ENCODE results near the gene ATP1B1.

Gene ATP1B1

DNA sequence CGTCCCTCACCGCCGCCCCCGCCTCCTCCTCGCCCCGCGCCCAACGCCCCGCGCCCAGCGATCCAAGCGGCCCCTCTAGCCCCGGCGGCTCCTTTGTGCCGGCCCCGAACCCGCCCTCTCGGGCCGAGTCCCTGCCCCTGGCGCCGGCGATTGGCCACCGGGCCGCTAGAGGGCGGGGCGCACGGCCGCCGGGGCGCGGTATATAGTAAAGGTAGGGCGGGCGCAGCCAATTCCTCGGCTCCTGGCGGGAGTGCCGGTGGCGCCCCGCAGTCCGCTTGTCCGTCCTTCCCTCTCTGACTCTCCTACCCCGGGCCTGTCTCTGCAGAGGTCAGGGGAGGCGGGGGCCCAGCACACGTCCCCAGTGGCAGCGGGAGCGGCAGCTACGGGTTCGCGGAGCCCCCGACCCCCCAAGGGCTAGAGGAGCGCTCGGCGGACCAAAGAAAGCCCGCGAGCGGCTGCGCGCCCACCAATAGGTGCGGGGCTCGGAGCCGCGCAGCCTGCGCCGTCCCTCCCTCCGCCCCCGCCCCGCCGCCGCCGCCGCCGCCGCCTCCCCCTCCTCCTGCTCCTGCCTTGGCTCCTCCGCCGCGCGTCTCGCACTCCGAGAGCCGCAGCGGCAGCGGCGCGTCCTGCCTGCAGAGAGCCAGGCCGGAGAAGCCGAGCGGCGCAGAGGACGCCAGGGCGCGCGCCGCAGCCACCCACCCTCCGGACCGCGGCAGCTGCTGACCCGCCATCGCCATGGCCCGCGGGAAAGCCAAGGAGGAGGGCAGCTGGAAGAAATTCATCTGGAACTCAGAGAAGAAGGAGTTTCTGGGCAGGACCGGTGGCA, at the start of gene ATP1B1:
ATP1B1 (plus strand) TSS at position 596 of the 826 bp plus-strand sequence; CDS start at position 736, 140 bp downstream.
- Histone ChIP-seq H3K4me3 (ENCODE audit: low read depth, low read length) (peak within 1 kb of the TSS; percentile 90), H3K27ac (ENCODE audit: low read depth, low read length) (no peak within 1 kb of the TSS), H3K27me3 (ENCODE audit: insufficient read depth, low read length) (peaks cover 22% of the 10 kb centered on the region), H3K36me3 (ENCODE audit: insufficient read depth, low read length) (no peaks in the 10 kb centered on the region), H3K4me1 (ENCODE audit: control insufficient read depth, insufficient read depth, low read length, unreplicated experiment) (peaks cover 28% of the 10 kb centered on the region), H2AFZ (ENCODE audit: low read length, unreplicated experiment) (peak within 1 kb of the TSS; percentile 79), H3K79me2 (ENCODE audit: control insufficient read depth, insufficient read depth, low read length, unreplicated experiment) (peaks cover 14% of the 10 kb centered on the region)

- no peak overlapping the region for H3K27ac ChIP-seq (ENCODE audit: low read depth, low read length)
- no peaks in the 10 kb centered on the region for H3K36me3 ChIP-seq (ENCODE audit: insufficient read depth, low read length)
- H3K27me3 ChIP-seq (ENCODE audit: insufficient read depth, low read length): no peaks in the 10 kb centered on the region
- no peaks in the 10 kb centered on the region for H3K79me2 ChIP-seq (ENCODE audit: control insufficient read depth, insufficient read depth, low read length, unreplicated experiment)
- H3K4me3 ChIP-seq (ENCODE audit: low read depth, low read length): no peak overlapping the region
- H2AFZ ChIP-seq (ENCODE audit: low read length, unreplicated experiment): no peak overlapping the region
- H3K4me1 ChIP-seq (ENCODE audit: control insufficient read depth, insufficient read depth, low read length, unreplicated experiment): peaks cover 8% of the 10 kb centered on the region
Measured at GRCh38 chr1:169059421-169059820, 47.1 kb upstream of the ATP1B1 start.

- Histone ChIP-seq H3K4me1 (ENCODE audit: control insufficient read depth, insufficient read depth, low read length, unreplicated experiment) (peaks cover 8% of the 10 kb centered on the region), H2AFZ (ENCODE audit: low read length, unreplicated experiment) (peak overlapping the region; percentile 24), H3K79me2 (ENCODE audit: control insufficient read depth, insufficient read depth, low read length, unreplicated experiment) (no peaks in the 10 kb centered on the region), H3K27me3 (ENCODE audit: insufficient read depth, low read length) (no peaks in the 10 kb centered on the region), H3K4me3 (ENCODE audit: low read depth, low read length) (no peak overlapping the region), H3K27ac (ENCODE audit: low read depth, low read length) (no peak overlapping the region), H3K36me3 (ENCODE audit: insufficient read depth, low read length) (no peaks in the 10 kb centered on the region)
Measured at GRCh38 chr1:169060043-169060722, 46.3 kb upstream of the ATP1B1 start.

- H3K27ac ChIP-seq (ENCODE audit: low read depth, low read length): no peak overlapping the region
- no peak overlapping the region for H2AFZ ChIP-seq (ENCODE audit: low read length, unreplicated experiment)
Measured at GRCh38 chr1:169060919-169061639, 45.4 kb upstream of the ATP1B1 start.

GRCh38 chr1:169062152-169062551, 44.3 kb upstream of the ATP1B1 start:
- Histone ChIP-seq H3K27me3 (ENCODE audit: insufficient read depth, low read length) (no peaks in the 10 kb centered on the region), H3K4me1 (ENCODE audit: control insufficient read depth, insufficient read depth, low read length, unreplicated experiment) (peaks cover 8% of the 10 kb centered on the region), H3K4me3 (ENCODE audit: low read depth, low read length) (no peak overlapping the region), H2AFZ (ENCODE audit: low read length, unreplicated experiment) (no peak overlapping the region), H3K36me3 (ENCODE audit: insufficient read depth, low read length) (no peaks in the 10 kb centered on the region), H3K27ac (ENCODE audit: low read depth, low read length) (no peak overlapping the region), H3K79me2 (ENCODE audit: control insufficient read depth, insufficient read depth, low read length, unreplicated experiment) (no peaks in the 10 kb centered on the region)

More at GRCh38 chr1:169060919-169061639, 45.4 kb upstream of the ATP1B1 start:
- Histone ChIP-seq H3K4me1 (ENCODE audit: control insufficient read depth, insufficient read depth, low read length, unreplicated experiment) (peaks cover 8% of the 10 kb centered on the region), H3K4me3 (ENCODE audit: low read depth, low read length) (no peak overlapping the region), H3K79me2 (ENCODE audit: control insufficient read depth, insufficient read depth, low read length, unreplicated experiment) (no peaks in the 10 kb centered on the region), H3K27me3 (ENCODE audit: insufficient read depth, low read length) (no peaks in the 10 kb centered on the region), H3K36me3 (ENCODE audit: insufficient read depth, low read length) (no peaks in the 10 kb centered on the region)

GRCh38 chr1:169064103-169064502, 42.4 kb upstream of the ATP1B1 start:
- Histone ChIP-seq H3K27ac (ENCODE audit: low read depth, low read length) (no peak overlapping the region), H2AFZ (ENCODE audit: low read length, unreplicated experiment) (no peak overlapping the region), H3K4me3 (ENCODE audit: low read depth, low read length) (no peak overlapping the region), H3K79me2 (ENCODE audit: control insufficient read depth, insufficient read depth, low read length, unreplicated experiment) (no peaks in the 10 kb centered on the region), H3K4me1 (ENCODE audit: control insufficient read depth, insufficient read depth, low read length, unreplicated experiment) (peaks cover 8% of the 10 kb centered on the region), H3K36me3 (ENCODE audit: insufficient read depth, low read length) (no peaks in the 10 kb centered on the region), H3K27me3 (ENCODE audit: insufficient read depth, low read length) (no peaks in the 10 kb centered on the region)

- H3K27me3 ChIP-seq (ENCODE audit: insufficient read depth, low read length): no peaks in the 10 kb centered on the region
- peaks cover 4% of the 10 kb centered on the region for H3K4me1 ChIP-seq (ENCODE audit: control insufficient read depth, insufficient read depth, low read length, unreplicated experiment)
- H2AFZ ChIP-seq (ENCODE audit: low read length, unreplicated experiment): peak overlapping the region; percentile 35
- no peak overlapping the region for H3K27ac ChIP-seq (ENCODE audit: low read depth, low read length)
- no peaks in the 10 kb centered on the region for H3K79me2 ChIP-seq (ENCODE audit: control insufficient read depth, insufficient read depth, low read length, unreplicated experiment)
- H3K36me3 ChIP-seq (ENCODE audit: insufficient read depth, low read length): no peaks in the 10 kb centered on the region
- H3K4me3 ChIP-seq (ENCODE audit: low read depth, low read length): peak overlapping the region; percentile 23; the same call in 1 of the 2 replicates
Measured at GRCh38 chr1:169070547-169070946, 35.9 kb upstream of the ATP1B1 start.

GRCh38 chr1:169070958-169071357, 35.5 kb upstream of the ATP1B1 start:
- Histone ChIP-seq H3K27me3 (ENCODE audit: insufficient read depth, low read length) (no peaks in the 10 kb centered on the region), H3K79me2 (ENCODE audit: control insufficient read depth, insufficient read depth, low read length, unreplicated experiment) (no peaks in the 10 kb centered on the region), H3K4me1 (ENCODE audit: control insufficient read depth, insufficient read depth, low read length, unreplicated experiment) (peaks cover 4% of the 10 kb centered on the region), H2AFZ (ENCODE audit: low read length, unreplicated experiment) (peak overlapping the region; percentile 35), H3K4me3 (ENCODE audit: low read depth, low read length) (peak overlapping the region; percentile 23; the same call in 1 of the 2 replicates), H3K36me3 (ENCODE audit: insufficient read depth, low read length) (no peaks in the 10 kb centered on the region), H3K27ac (ENCODE audit: low read depth, low read length) (no peak overlapping the region)

GRCh38 chr1:169072945-169073725, 33.4 kb upstream of the ATP1B1 start:
- Histone ChIP-seq H3K79me2 (ENCODE audit: control insufficient read depth, insufficient read depth, low read length, unreplicated experiment) (no peaks in the 10 kb centered on the region), H3K27ac (ENCODE audit: low read depth, low read length) (no peak overlapping the region), H3K27me3 (ENCODE audit: insufficient read depth, low read length) (no peaks in the 10 kb centered on the region), H3K36me3 (ENCODE audit: insufficient read depth, low read length) (no peaks in the 10 kb centered on the region), H3K4me3 (ENCODE audit: low read depth, low read length) (no peak overlapping the region), H3K4me1 (ENCODE audit: control insufficient read depth, insufficient read depth, low read length, unreplicated experiment) (peaks cover 4% of the 10 kb centered on the region), H2AFZ (ENCODE audit: low read length, unreplicated experiment) (no peak overlapping the region)
